HG02885 (cell line): ENCODE data around the gene ELOVL1.
"Not testable (repeated sequence)": the region's sequence is repeated elsewhere in the genome, so short reads cannot be mapped to it uniquely, and the experiment has no call there.

Source experiments
- ATAC-seq: cut with Tn5 transposase; IDR thresholded peaks from one replicate; pipeline ENCODE4 v1.9.1; 2021; ENCODE audit warnings: mild to moderate bottlenecking; ENCODE audit not compliant: unreplicated experiment, poor library complexity

Gene ELOVL1

DNA sequence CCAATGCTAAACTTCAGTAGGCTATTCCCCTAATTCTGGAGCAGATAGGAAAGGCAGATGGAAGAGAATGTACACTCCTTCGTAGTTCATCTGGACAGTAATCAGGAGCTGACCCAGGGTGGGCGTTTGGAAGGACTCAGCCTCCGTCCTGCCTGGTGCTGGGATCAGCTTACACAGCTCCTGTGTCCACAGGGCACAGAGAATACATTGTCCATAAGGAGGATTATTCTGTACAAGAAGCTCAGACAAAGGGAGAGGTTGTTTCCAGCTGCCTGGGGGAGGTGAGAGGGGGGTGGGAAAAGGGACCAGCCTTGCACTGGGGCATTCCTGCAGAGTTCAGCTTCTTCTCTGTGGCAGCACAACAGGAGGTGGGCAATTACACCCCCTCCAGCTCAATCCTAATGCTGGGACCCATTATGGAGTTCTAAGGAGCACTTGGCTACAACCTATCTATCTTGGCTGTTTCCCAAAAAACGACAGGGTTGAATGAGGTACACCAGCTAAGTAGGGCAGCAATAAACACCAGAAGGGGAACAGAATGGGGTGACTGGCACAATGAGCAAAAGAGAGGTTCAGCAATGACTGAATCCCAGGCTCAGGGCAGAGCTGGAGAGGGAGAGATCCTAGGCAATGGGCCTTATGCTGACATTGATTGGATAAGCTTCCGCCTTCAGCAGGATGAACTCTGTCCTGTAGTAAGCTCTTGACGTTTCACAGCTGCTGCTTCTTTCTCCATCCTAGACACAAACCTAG is 14.4 kb upstream of the ELOVL1 start:
- no peak for ATAC-seq

DNA sequence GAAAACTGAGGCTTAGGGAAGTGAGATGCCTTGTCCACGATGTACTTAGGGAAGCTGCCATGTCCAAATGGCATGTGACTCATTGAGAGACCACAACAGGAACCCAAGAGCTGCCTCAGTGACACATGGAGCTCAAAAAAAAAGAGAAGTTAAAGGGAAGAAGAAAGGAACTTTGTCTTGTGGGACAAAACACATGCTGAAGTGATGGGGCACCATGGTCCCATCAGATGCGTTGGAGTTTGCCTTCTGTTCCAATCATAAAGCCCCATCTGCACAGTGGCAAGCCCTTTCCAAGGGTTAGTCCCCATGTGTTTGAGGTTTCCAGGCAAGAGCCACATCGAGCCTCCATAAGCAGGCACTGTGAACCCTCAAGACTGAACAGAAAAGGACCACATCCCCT is 13.8 kb upstream of the ELOVL1 start:
- no peak for ATAC-seq

DNA sequence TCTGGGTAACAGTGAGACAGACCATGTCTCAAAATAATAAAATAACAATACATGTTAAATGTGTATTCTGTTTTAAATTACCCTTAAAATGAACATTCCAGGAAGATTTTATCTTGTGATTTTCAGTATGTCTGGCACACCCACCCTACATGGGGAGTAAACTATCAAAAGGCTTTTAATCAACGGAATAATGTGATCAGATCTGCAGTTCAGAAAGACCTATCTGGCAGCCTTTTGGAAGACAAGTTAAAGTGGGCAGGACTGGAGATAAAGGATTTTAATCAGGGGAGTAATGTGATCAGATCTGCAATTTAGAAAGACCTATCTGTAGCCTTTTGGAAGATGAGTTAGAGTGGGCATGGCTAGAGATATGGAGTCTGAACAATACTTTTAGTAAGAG is 11.7 kb upstream of the ELOVL1 start:
- ATAC-seq, result no peak

DNA sequence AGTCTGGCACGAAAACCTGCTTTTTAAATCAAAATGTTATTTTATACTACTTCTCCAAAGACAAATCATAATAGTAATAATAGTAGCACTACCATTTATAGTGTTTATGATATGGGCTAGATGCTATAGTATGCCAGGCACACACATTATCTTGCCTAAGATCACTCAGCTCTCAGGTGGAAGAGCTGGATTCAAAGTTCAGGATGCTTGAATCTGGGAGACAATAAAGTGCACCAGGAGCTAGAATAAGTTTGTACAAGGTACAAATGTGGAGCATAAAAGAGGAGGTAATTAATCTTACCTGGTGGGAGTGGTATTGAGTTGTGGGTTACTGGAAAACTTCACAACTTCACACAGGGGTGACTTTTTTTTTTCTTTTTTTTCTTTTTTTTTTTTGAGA is 10.0 kb upstream of the ELOVL1 start:
- no peak for ATAC-seq

DNA sequence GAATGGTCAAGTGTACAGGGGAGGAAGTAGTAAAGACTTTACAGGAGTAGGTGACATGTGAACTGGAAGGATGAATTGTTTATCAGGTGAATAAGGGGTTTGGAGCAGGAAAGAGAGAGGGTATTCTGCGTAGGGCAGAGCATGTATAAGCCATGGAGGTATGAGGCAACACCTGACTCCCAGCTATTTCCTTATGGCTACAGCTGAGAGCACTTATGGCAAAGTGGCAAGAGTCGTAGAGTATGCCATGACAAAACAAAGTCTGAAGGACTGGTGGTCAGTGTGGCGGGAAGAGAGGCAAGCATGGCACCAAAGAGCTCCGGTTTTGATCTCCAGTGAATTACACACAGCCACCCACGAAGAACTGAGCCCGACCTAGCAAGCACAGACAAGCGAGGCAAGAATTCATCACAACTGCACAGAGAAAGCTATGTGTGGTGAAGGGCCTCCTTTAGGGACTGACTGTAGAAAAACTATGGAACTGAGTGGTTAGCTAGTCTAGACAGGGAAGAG is 9.0 kb upstream of the ELOVL1 start:
- no peak for ATAC-seq

DNA sequence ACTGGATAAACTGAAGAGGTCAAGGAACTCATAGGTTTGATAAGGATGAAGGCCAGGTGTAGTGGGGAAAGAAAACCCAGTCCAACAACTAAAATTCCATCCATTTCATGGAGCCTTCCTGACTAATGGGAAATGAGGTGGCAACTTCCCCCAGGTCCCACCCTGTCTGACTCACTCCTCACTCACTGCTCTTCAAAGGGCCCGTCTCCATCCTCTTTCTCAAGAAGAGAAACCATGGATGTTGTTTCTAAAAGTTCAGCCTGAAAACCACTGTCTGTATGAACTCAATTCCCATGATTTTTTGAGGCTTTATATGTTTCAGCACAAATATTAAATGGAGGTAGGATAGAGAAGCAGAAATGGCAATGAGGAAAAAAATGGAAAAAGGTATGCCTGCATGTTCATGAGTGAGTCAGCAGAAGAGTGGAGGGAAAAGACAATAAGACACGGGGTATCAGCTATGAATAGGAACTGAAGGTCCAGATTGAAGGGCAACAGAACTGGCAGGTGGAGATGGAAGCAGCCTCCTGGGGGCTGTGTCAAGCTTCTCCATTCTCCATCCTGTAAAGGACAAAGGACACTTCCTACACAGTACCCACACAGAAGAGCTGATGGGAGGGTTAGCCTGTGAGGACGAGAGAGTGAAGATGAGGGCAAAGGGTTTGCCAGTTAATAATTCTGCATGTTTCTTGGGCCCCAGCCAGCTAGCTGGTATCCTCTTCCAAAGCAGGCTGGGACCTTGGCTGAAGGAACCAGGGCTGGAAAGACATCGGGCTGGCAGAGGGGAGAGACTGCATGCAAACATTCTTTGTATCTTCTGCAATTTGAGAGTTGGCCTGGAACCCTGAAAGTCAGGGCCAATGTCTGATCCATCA is 5.5 kb upstream of the ELOVL1 start:
- no peak for ATAC-seq

DNA sequence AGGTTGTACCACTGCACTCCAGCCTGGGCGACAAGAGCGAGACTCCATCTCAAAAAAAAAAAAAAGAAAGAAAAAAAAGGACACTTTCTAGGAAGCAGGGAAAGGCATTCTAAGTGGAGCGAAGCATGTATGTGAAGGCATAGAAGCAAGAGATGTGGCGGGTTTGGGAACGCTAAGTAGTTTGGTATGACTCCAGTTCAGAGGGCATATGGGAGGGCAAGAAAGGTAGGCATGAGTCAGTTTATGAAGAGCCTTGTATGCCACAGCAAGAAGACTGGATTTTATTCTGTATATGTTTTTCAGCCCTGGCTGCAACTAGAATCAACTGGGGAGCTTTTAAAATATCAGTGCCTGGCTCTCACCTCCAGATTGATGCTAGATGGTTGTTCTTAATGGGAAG is 4.4 kb upstream of the ELOVL1 start:
- ATAC-seq, result no peak

DNA sequence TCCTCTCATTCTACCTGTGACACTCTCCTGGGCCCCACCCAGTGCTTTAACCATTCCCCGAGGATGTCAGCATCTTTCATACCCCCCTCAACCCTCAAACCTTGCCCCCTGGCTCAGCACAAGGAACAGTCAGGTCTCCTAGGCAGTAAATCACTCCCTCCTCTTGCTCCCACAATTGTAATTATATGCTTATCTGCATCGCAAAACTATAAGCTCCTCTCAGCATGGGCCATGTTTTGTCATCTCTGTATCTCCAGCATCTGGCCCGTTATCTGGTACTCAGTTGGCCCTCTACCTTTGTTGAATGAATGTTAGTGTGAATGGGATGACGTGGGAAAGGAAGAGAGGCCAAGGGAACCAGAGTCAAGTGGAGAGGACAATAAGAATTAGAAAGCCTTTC is 2.8 kb upstream of the ELOVL1 start:
- ATAC-seq, result no peak

DNA sequence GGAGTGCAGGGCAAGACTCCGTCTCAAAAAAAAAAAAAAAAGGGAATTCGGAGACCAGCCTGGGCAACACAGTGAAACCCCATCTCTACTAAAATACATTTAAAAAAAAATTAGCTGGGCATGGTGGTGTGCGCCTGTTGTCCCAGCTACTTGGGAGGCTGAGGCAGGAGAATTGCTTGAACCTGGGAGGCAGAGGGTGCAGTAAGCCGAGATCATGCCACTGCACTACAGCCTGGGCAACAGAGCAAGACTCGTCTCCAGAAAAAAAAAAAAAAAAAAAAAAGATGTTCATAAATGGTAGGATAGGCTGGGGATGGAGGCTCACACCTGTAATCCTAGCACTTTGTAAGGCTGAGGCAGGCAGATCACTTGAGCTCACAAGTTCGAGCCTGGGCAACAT is 2.0 kb upstream of the ELOVL1 start:
- ATAC-seq, result not testable (repeated sequence)

DNA sequence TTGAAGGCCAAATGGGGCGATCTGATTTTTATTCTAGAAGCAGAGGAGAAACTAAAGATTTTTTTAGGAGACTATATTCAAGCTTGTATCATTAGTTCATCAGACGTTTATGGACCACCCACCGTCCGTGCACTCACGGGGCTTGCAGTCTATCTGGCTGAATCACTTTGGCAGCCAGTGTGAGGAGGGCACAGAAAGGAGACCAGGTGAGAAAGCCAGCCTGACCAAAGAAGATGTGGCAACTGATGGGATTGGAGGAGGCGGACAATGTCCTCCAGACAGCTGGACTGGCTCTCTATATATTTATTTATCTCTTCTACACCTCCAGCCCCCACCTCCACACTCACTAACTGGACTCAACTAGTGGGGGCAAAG is 822 bp upstream of the ELOVL1 start:
- no peak for ATAC-seq

DNA sequence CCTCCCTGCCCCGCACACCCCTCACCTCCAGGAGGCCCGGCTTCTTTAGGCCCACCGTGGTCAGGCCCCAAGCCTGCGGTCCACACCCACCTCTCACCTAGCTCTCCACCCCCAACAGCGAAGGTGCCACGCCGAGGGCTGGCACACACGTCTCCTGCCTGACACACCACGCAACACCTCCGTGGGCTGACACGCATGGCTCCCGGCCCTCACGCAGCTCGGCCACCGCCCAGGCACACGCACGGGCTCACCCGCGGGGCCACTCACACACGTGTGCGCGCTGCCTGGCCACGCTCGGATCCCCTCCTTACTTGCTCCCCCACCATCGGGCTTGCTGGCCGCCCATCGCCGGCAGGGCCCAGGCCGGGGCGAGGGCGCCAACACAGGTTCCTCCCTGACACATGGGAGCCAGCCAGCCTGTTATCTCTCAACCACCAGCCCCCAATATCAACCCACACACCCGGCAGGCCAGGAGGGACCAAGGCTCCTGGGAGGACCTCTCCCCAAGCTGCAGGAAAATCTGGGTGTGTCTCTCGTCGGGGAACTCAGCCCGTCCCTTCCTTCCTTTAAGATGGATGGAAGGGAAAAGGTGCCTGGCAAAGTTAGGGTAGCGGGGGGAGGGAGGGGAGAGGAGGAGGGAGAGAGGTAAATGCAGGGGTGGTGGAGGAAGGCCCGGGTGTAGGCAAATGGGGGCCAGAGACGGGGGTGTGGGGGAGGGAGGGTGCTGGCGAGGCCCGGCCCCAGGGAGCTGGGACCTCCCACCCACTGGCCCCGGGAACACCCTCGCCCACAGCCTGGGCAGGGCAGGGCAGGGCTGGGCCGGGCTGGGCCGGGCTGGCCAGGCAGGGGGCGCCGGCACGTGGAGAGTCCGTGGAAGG is 546 bp downstream of the ELOVL1 start:
- peak; percentile 47 for ATAC-seq

DNA sequence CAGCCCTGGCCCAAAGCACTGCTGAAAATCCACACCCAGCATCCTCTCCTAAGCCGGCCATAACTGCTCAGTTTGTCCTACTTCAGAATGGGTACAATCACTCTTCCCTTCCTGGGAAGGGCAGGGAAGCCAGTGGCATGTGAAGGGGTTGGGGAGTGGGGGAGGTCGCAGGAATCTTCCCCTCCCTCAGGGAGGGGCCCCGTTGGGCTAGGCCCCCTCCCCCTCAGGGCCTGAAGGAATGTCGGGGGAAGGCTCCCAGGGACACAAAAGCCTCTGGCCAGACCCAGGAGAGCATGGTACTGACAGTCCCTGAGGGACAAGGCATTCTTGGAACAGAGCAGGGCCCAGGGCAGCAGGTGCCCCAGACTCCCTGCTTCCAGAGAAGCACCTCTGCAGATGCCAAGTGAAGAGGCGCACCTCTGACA is 1.2 kb downstream of the ELOVL1 start:
- no peak for ATAC-seq

DNA sequence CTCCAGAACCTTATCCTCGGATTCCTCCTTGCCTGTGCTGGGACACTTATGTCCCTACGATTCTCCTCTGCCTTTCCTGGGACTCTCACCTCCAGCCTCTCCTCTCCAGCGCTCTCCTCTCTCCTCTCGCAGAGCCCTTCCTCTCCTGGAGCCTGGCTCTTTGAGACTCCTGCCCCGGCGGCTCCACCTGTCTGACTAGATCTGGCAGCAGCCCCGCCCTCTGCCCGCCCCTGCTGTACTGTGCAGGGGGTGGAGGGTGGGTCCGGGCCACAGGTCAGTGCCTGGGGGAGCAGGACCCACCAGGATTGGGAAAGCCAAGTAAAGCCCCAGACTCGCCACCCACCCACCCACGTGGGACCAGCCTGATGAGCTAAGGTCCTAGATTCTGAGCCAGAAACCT is 1.6 kb downstream of the ELOVL1 start:
- no peak for ATAC-seq

DNA sequence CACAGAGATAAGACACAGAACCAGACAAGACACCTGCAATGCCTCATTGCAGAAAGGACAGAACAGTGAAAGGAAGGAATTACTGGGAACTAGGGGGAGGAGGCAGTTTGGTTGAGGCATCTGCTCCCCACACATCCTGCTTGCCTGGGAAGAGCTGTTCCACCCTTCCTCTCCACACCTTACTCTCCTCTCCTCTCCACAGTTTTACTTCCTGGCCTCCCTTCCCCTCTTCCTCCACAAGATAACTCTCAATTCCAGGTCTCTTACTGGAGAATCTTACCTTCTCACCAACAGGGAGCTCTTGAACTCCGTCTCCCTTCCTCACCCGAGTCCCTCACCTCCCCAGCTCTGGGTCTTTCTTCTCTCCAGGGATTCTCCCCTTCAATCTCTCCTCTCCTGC is 2.1 kb downstream of the ELOVL1 start:
- no peak for ATAC-seq

DNA sequence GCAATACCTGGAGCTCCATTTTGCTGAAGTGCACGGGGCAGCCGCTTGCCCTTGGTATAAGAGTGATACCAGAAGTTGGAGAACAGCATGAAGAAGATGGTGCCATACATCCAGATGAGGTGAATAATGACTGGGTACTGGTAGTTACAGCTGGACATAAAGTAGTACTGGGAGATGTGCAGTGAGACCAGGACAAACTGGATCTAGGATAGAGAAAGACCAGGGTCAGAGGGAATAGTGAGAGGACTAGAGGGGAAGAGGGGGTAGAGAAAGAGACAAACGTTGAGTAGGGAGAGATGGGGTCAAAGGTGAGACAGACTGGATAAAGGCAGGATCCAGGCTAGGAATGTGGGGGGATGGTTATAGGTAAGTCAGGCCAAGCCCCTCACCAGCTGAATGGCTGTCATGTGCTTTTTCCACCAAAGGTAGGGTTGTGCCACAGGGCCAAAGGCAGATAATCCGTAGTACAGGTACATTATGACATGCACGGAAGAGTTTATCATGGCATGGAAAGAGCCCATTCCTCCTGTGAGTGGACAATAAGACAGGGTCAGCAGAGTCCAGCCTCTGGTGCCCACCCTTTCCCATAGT is 3.8 kb downstream of the ELOVL1 start:
- no peak for ATAC-seq

DNA sequence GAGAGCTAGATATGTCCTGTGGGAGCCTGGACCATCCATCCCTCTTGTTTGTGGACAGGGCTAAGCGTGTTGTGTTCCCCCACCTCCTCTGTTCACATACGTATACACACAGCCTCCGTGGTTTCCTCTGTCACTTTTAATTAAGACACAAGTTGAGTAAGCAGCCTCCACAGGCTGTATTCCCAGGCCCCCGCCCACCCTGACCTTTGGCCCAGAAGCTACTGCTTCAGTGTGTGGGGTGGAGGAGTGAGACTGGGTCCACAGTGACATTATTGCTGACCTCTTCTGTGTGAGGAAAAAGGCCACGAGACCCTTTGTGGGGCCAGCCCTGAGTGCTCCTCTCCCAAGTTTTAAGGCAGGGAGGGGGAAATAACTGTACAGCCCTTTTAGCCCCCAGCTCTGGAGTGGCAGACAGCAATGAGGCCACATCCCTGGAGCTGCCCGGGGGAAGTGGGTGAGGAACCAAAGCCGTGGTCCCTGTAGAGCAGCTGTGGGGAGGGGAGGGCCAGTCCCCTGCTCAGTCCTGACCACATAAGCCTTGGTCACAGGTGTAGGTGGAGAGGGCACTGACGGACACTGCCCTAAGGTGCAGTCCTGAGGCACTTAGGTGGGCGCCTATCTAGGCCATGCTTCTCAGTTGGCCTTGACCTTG is 4.4 kb downstream of the ELOVL1 start:
- no peak for ATAC-seq

DNA sequence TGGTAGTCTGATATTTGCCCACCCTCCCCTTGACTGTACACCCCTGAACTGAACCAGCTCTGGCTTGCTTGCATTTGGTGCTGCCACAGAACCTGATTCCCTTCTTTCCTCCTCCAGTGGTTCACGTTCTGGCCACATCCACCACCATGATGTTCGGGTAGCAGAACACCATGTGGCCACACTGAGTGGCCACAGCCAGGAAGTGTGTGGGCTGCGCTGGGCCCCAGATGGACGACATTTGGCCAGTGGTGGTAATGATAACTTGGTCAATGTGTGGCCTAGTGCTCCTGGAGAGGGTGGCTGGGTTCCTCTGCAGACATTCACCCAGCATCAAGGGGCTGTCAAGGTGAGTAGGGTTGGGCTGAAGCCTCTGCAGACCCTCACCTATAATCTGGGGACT is 7.2 kb downstream of the ELOVL1 start:
- no peak for ATAC-seq

DNA sequence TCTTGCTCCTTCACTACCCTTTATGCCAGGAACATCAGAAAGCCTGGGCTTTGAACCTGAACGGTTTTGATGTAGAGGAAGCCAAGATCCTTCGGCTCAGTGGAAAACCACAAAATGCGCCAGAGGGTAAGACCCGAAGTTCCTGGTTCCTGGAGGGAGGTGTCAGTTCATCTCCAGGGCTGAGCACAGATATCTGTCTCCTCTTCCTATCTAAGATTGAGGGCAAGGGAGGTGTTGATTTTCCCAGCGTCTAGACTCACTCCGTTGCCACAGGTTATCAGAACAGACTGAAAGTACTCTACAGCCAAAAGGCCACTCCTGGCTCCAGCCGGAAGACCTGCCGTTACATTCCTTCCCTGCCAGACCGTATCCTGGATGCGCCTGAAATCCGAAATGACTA is 8.1 kb downstream of the ELOVL1 start:
- ATAC-seq, result no peak

DNA sequence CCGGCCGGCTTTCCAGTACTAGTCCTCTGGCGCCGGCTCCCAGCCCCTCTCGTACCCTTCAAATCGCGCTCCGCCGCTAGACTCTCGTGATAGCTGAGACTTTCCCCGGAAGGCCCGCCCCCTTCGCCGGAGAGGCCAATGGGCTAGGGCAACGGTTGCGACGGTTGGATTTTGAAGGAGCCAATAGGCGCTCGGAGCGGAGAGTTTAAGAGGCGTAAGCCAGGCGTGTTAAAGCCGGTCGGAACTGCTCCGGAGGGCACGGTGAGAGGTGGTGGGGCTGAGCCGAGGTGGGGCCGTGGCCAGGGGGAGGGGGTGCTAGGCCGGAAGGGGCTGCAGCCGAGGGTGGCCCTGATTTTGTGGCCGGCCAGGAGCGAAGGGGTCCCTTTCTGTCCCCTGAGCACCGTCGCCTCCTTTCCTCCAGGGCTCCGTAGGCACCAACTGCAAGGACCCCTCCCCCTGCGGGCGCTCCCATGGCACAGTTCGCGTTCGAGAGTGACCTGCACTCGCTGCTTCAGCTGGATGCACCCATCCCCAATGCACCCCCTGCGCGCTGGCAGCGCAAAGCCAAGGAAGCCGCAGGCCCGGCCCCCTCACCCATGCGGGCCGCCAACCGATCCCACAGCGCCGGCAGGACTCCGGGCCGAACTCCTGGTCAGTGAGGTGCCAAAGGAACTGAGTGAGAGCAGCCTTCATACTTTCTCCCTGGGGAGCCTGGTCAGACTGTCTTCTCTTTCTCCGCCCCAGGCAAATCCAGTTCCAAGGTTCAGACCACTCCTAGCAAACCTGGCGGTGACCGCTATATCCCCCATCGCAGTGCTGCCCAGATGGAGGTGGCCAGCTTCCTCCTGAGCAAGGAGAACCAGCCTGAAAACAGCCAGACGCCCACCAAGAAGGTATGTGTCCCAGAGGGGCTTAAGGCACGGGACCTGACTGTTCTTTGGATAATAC is 8.8 kb downstream of the ELOVL1 start, which contains the start of gene CDC20:
Gene CDC20 (plus strand): TSS at position 236 of the 948 bp plus-strand sequence. CDS start 235 bp downstream, at position 471.
- peak; percentile 95 for ATAC-seq
